Measurements from ENCODE around the gene TMEM150B. TPM values are rescaled to one million over a fixed set of nuclear protein-coding genes. Genes with fewer than 3 reads are reported as not detected.
A peak's percentile ranks its signal among the peaks of the same experiment; 100 is the strongest.

Gene TMEM150B
- total RNA-seq, 1 experiment from 2014 or later = not detected

- Histone ChIP-seq H3K79me2 (ENCODE audit: low read depth) (peaks cover 22% of the 10 kb centered on the region), H3K4me3 (peak overlapping the region; percentile 86; the same call in 1 of the 2 replicates), H3K27me3 (ENCODE audit: insufficient read depth, low read depth) (no peaks in the 10 kb centered on the region), H3K27ac (no peak overlapping the region), H3K36me3 (ENCODE audit: low read depth) (0 out of 2 replicates have a peak, but pooled peaks cover 5% of the 10 kb centered on the region), H3K9me2 (ENCODE audit: insufficient read depth) (no peaks in the 10 kb centered on the region), H3K4me2 (peak overlapping the region; percentile 99), H2AFZ (no peak overlapping the region), H3K4me1 (replicated peaks; ENCODE audit: insufficient read depth) (peaks cover 24% of the 10 kb centered on the region), H3K9me3 (ENCODE audit: insufficient read depth, low read depth) (no peaks in the 10 kb centered on the region), H3F3A (ENCODE audit: insufficient read depth, low read depth) (peaks cover 22% of the 10 kb centered on the region; the same call in 1 of the 2 replicates), H4K20me1 (ENCODE audit: insufficient read depth) (peaks cover 19% of the 10 kb centered on the region)
- ChIA-PET POLR2A (ENCODE audit: unreplicated experiment) (interaction anchor here (0.5 to 0.7 kb wide), 2 partner anchors 105 to 224 kb away, joined by 3 to 16 read pairs; partner anchors contain the start of gene PPP1R12C), CTCF (interaction anchor here (0.5 to 1.4 kb wide), 2 partner anchors 43 to 977 kb away, joined by 3 to 4 read pairs; partner anchors contain the start of gene TMEM238)
- intact Hi-C loops (cut with micrococcal nuclease; ENCODE audit: unreplicated experiment) = no loop called here
- TSS peak; percentile 22 for BruUV-seq (replicated peaks)
- TF ChIP-seq, protein P1, sequence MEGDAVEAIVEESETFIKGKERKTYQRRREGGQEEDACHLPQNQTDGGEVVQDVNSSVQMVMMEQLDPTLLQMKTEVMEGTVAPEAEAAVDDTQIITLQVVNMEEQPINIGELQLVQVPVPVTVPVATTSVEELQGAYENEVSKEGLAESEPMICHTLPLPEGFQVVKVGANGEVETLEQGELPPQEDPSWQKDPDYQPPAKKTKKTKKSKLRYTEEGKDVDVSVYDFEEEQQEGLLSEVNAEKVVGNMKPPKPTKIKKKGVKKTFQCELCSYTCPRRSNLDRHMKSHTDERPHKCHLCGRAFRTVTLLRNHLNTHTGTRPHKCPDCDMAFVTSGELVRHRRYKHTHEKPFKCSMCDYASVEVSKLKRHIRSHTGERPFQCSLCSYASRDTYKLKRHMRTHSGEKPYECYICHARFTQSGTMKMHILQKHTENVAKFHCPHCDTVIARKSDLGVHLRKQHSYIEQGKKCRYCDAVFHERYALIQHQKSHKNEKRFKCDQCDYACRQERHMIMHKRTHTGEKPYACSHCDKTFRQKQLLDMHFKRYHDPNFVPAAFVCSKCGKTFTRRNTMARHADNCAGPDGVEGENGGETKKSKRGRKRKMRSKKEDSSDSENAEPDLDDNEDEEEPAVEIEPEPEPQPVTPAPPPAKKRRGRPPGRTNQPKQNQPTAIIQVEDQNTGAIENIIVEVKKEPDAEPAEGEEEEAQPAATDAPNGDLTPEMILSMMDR (conservative IDR thresholded peaks at IDR 0.05) = no peak
- TF ChIP-seq EZH2 (IDR thresholded peaks at IDR 0.05; ENCODE audit: low read depth) = no peak
- no peak for DNase-seq
Measured at GRCh38 chr19:55341595-55342531, 16.7 kb upstream of the TMEM150B start.

GRCh38 chr19:55341171-55341588 is 16.0 kb upstream of the TMEM150B start:
- ChIA-PET POLR2A (ENCODE audit: unreplicated experiment) (interaction anchor here (0.5 to 0.7 kb wide), 3 partner anchors 44 to 224 kb away, joined by 3 to 16 read pairs (median 5); partner anchors contain the start of gene PPP1R12C), CTCF (interaction anchor here (0.6 to 1.4 kb wide), 2 partner anchors 43 to 401 kb away, joined by 3 read pairs; partner anchors contain the start of gene TMEM238)
- H4K20me1 ChIP-seq (ENCODE audit: insufficient read depth) = peaks cover 19% of the 10 kb centered on the region
- H3K27ac ChIP-seq = no peak overlapping the region
- H3K4me1 ChIP-seq (replicated peaks; ENCODE audit: insufficient read depth) = peaks cover 24% of the 10 kb centered on the region
- H3F3A ChIP-seq (ENCODE audit: insufficient read depth, low read depth) = peaks cover 22% of the 10 kb centered on the region; the same call in 1 of the 2 replicates
- H3K4me3 ChIP-seq = peak overlapping the region; percentile 86
- peak overlapping the region; percentile 99 for H3K4me2 ChIP-seq
- BruUV-seq (replicated peaks) = no TSS peak
- H3K36me3 ChIP-seq (ENCODE audit: low read depth) = 0 out of 2 replicates have a peak, but pooled peaks cover 5% of the 10 kb centered on the region
- no peak overlapping the region for H2AFZ ChIP-seq
- H3K79me2 ChIP-seq (ENCODE audit: low read depth) = peaks cover 22% of the 10 kb centered on the region
- TF ChIP-seq, protein P1 (conservative IDR thresholded peaks at IDR 0.05) = no peak
- no peak for TF ChIP-seq EZH2 (IDR thresholded peaks at IDR 0.05; ENCODE audit: low read depth)
- intact Hi-C loops (cut with micrococcal nuclease; ENCODE audit: unreplicated experiment) = no loop called here
- peak; percentile 57 to 90 for DNase-seq
- H3K27me3 ChIP-seq (ENCODE audit: insufficient read depth, low read depth) = no peaks in the 10 kb centered on the region
- H3K9me3 ChIP-seq (ENCODE audit: insufficient read depth, low read depth) = no peaks in the 10 kb centered on the region
- no peaks in the 10 kb centered on the region for H3K9me2 ChIP-seq (ENCODE audit: insufficient read depth)

GRCh38 chr19:55340784-55341147 is 15.6 kb upstream of the TMEM150B start:
- peak overlapping the region; percentile 99 for H3K4me2 ChIP-seq
- H4K20me1 ChIP-seq (ENCODE audit: insufficient read depth) = peaks cover 19% of the 10 kb centered on the region
- H3F3A ChIP-seq (ENCODE audit: insufficient read depth, low read depth) = peaks cover 22% of the 10 kb centered on the region; the same call in 1 of the 2 replicates
- no peaks in the 10 kb centered on the region for H3K9me3 ChIP-seq (ENCODE audit: insufficient read depth, low read depth)
- H2AFZ ChIP-seq = no peak overlapping the region
- ChIA-PET CTCF (interaction anchor here (0.6 to 1.4 kb wide), 2 partner anchors 44 to 401 kb away, joined by 3 read pairs; partner anchors contain the start of gene TMEM238), POLR2A (ENCODE audit: unreplicated experiment) (interaction anchor here (0.7 kb wide), 2 partner anchors 44 to 223 kb away, joined by 5 to 16 read pairs; partner anchors contain the start of gene PPP1R12C)
- BruUV-seq (replicated peaks) = no TSS peak
- H3K27me3 ChIP-seq (ENCODE audit: insufficient read depth, low read depth) = no peaks in the 10 kb centered on the region
- TF ChIP-seq, protein P1 (conservative IDR thresholded peaks at IDR 0.05) = no peak; the same call in 1 of the 2 replicates
- no peak for TF ChIP-seq EZH2 (IDR thresholded peaks at IDR 0.05; ENCODE audit: low read depth)
- peak in 1 of 2 experiments; percentile 21 for DNase-seq
- H3K4me3 ChIP-seq = peak overlapping the region; percentile 86
- H3K4me1 ChIP-seq (replicated peaks; ENCODE audit: insufficient read depth) = peaks cover 21% of the 10 kb centered on the region
- H3K79me2 ChIP-seq (ENCODE audit: low read depth) = peaks cover 22% of the 10 kb centered on the region
- intact Hi-C loops (cut with micrococcal nuclease; ENCODE audit: unreplicated experiment) = no loop called here
- H3K27ac ChIP-seq = peak overlapping the region; percentile 55
- H3K36me3 ChIP-seq (ENCODE audit: low read depth) = 0 out of 2 replicates have a peak, but pooled peaks cover 5% of the 10 kb centered on the region
- no peaks in the 10 kb centered on the region for H3K9me2 ChIP-seq (ENCODE audit: insufficient read depth)

All from PC-9 (cell line).